GM20431 (cell line): ENCODE measurements around the gene TSPAN4.

Source experiments
- in situ Hi-C: fragments of 300-500 bp; cut with MseI, MboI; formaldehyde crosslinking; loops from one replicate; pipeline ENCODE4 v1.15.0; 2020; ENCODE audit warnings: low sequenced_read_pairs; ENCODE audit not compliant: unreplicated experiment

TSPAN4 gene

GRCh38 chr11:899724-900123 lies 57.1 kb downstream of the TSPAN4 start:
- in situ Hi-C loops: no loop called here

GRCh38 chr11:900545-900944 lies 57.9 kb downstream of the TSPAN4 start:
- in situ Hi-C loops: no loop called here

- in situ Hi-C loops: no loop called here
Observed at GRCh38 chr11:901452-902061, 58.9 kb downstream of the TSPAN4 start.

GRCh38 chr11:904380-904779 lies 61.7 kb downstream of the TSPAN4 start:
- in situ Hi-C loops: no loop called here

GRCh38 chr11:905952-906351 lies 63.3 kb downstream of the TSPAN4 start:
- in situ Hi-C loops: no loop called here

GRCh38 chr11:907668-908067 lies 65.0 kb downstream of the TSPAN4 start:
- in situ Hi-C loops: no loop called here

- in situ Hi-C loops: no loop called here
Observed at GRCh38 chr11:908273-908672, 65.6 kb downstream of the TSPAN4 start.

- in situ Hi-C loops: no loop called here
Observed at GRCh38 chr11:909406-909805, 66.8 kb downstream of the TSPAN4 start.

- in situ Hi-C loops: no loop called here
Observed at GRCh38 chr11:910044-910588, 67.5 kb downstream of the TSPAN4 start.

GRCh38 chr11:910589-911030 lies 68.0 kb downstream of the TSPAN4 start, which contains the start of gene CHID1:
CHID1 (minus strand) TSS chr11:910810; CDS start chr11:904816, 5,994 bp downstream.
- in situ Hi-C loops: no loop called here

- in situ Hi-C loops: no loop called here
Observed at GRCh38 chr11:911031-911889, 68.6 kb downstream of the TSPAN4 start.

GRCh38 chr11:911890-912219 lies 69.2 kb downstream of the TSPAN4 start:
- in situ Hi-C loops: no loop called here

- in situ Hi-C loops: no loop called here
Observed at GRCh38 chr11:912266-912665, 69.6 kb downstream of the TSPAN4 start.

GRCh38 chr11:913043-913442 lies 70.4 kb downstream of the TSPAN4 start:
- in situ Hi-C loops: no loop called here

GRCh38 chr11:914204-914603 lies 71.6 kb downstream of the TSPAN4 start:
- in situ Hi-C loops: no loop called here

GRCh38 chr11:914747-915501 lies 72.3 kb downstream of the TSPAN4 start:
- in situ Hi-C loops: no loop called here
